ENCODE data around the gene CDC14B. TPM values are rescaled to one million over a fixed set of nuclear protein-coding genes. Genes with fewer than 3 reads are reported as not detected.

Gene CDC14B
- total RNA-seq, 1 experiment from 2014 or later = 28.4 TPM

DNA sequence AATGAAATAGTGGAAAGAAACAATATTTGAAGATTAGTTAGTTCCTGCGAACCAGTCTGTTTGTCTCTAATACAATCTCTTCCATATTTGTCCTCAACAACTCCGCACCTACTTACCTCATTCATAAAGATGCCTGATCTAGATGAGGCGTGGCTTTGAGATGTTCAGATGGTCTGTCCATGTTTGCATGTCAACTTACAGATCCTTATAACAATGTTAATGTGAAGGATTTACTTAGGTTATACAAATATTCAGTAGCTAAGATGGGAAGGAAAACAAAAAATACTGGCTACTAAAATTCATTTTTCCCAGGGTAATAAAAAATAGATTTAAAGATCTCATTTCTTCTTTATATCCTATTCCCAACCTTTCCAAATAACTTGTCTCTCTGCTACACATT is 8.3 kb downstream of the CDC14B start:
- Histone ChIP-seq H2BK20ac (ENCODE audit: low read depth, low read length, poor library complexity, severe bottlenecking) (no peak overlapping the region), H3K23me2 (ENCODE audit: insufficient read length, low read depth, low read length, poor library complexity, severe bottlenecking) (no peaks in the 10 kb centered on the region), H3K27me3 (ENCODE audit: insufficient read depth, low read length) (no peaks in the 10 kb centered on the region), H2BK15ac (ENCODE audit: low read depth, low read length) (no peak overlapping the region), H3K18ac (ENCODE audit: insufficient read length, low read depth, low read length) (no peak overlapping the region), H3K79me1 (ENCODE audit: insufficient read depth, low read depth, low read length, poor library complexity, severe bottlenecking) (peaks cover 9% of the 10 kb centered on the region), H4K20me1 (ENCODE audit: control insufficient read depth, insufficient read depth, insufficient read length) (no peaks in the 10 kb centered on the region), H3K9ac (ENCODE audit: extremely low read depth, insufficient read length, low read length) (no peak overlapping the region), H4K91ac (ENCODE audit: insufficient read length, low read depth, low read length) (no peak overlapping the region), H3K4me1 (ENCODE audit: insufficient read depth, low read length) (peaks cover 12% of the 10 kb centered on the region; the same call in 1 of the 2 replicates), H3K9me3 (ENCODE audit: control insufficient read depth, low read depth, low read length) (no peaks in the 10 kb centered on the region), H3K4me2 (ENCODE audit: insufficient read depth, insufficient read length, low read length) (no peak overlapping the region), H2AFZ (ENCODE audit: low read length) (no peak overlapping the region), H2AK5ac (ENCODE audit: insufficient read length, low read length) (no peak overlapping the region), H3K56ac (ENCODE audit: insufficient read length, low read depth, low read length) (no peak overlapping the region), H3T11ph (ENCODE audit: low read length) (no peak overlapping the region), H2BK12ac (ENCODE audit: insufficient read length, low read depth, low read length) (no peak overlapping the region), H4K8ac (replicated peaks; ENCODE audit: insufficient read length, low read depth, low read length) (no peak overlapping the region), H2BK120ac (ENCODE audit: low read depth, low read length, poor library complexity, severe bottlenecking) (no peak overlapping the region), H4K5ac (ENCODE audit: insufficient read length, low read depth, low read length) (no peak overlapping the region), H2BK5ac (ENCODE audit: insufficient read length, low read length) (no peak overlapping the region), H3K14ac (ENCODE audit: insufficient read depth, low read length) (no peak overlapping the region), H3K4ac (ENCODE audit: low read depth, low read length) (no peak overlapping the region), H3K27ac (ENCODE audit: insufficient read length, low read depth, low read length) (no peak overlapping the region), H3K23ac (ENCODE audit: insufficient read length, low read depth, low read length) (no peak overlapping the region), H3K79me2 (ENCODE audit: insufficient read depth, low read length) (peaks cover 9% of the 10 kb centered on the region; the same call in 1 of the 2 replicates)
- Mint-ChIP-seq H3K36me3 (ENCODE audit: insufficient read depth in 1 of 3, low read depth in 3 of 3) (peaks cover 0 to under 1% (median 0%) of the 10 kb centered on the region in 3 experiments; a peak in 2 of 7 replicates), H3K27ac (no peak overlapping the region), H3K27me3 (ENCODE audit: low read depth) (peaks cover 4% of the 10 kb centered on the region), H3K4me3 (no peak overlapping the region), H3K9me3 (no peaks in the 10 kb centered on the region), H3K4me1 (peaks cover 17 to 19% of the 10 kb centered on the region in 2 experiments)
- TF ChIP-seq, protein P1, sequence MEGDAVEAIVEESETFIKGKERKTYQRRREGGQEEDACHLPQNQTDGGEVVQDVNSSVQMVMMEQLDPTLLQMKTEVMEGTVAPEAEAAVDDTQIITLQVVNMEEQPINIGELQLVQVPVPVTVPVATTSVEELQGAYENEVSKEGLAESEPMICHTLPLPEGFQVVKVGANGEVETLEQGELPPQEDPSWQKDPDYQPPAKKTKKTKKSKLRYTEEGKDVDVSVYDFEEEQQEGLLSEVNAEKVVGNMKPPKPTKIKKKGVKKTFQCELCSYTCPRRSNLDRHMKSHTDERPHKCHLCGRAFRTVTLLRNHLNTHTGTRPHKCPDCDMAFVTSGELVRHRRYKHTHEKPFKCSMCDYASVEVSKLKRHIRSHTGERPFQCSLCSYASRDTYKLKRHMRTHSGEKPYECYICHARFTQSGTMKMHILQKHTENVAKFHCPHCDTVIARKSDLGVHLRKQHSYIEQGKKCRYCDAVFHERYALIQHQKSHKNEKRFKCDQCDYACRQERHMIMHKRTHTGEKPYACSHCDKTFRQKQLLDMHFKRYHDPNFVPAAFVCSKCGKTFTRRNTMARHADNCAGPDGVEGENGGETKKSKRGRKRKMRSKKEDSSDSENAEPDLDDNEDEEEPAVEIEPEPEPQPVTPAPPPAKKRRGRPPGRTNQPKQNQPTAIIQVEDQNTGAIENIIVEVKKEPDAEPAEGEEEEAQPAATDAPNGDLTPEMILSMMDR (conservative IDR thresholded peaks at IDR 0.05) = no peak
- no CpG with 5 or more reads among the region's 3 CpGs for WGBS (ENCODE audit: extremely low coverage, insufficient read length, low lambda C conversion rate)
- no peak for DNase-seq
